Fibroblast of the conjunctiva (primary cell): ENCODE data around the gene SLC2A6.

Source experiments
- DNase-seq: peaks from one replicate; pipeline ENCODE4 v3.0.0-alpha.2; 2010; ENCODE audit warnings: low read depth

SLC2A6 gene

DNA sequence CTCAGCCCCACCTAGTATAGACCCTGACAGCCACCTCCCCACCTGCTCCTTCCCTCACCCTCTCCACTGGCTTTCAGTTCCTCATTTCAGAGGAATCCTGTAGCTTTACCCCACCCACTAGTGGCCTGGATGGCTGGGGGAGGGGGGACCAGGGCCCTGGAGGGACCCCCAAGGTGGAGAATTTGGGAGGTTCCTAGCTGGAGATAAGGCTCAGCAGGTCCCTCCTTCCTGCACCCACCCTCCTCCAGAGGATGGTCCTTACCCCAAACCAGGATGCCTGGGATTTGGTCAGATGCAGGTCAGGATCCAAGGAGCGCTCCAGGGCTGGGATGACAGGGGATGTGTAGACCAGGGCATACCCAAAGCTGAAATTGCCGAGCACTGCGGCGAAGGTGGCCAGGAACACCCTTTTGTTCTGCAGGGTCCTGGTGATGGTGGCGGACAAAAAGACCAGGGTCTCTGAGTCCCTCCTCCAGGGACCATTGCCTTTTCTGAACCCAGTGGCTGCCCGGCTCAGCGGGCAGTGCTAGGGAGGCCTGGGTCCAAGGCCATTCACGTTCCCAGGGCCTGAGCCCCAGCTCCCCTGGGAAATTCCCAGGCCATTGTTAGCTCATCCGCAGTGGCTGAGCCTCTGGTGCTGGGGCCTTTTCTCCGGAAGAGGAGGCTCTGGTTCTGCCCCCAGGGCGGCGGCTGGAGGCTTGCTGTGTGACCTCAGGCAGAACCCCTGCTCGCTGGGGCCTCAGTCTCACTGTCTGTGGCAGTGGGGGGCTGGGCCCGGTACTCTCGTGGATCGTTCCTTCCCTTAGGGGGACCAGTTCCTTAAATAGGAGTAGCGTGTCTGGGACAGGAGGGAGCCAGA, 678 bp downstream of the SLC2A6 start:
- DNase-seq = no peak

GRCh38 chr9:133477461-133477860, 1.4 kb downstream of the SLC2A6 start:
- DNase-seq = no peak

DNA sequence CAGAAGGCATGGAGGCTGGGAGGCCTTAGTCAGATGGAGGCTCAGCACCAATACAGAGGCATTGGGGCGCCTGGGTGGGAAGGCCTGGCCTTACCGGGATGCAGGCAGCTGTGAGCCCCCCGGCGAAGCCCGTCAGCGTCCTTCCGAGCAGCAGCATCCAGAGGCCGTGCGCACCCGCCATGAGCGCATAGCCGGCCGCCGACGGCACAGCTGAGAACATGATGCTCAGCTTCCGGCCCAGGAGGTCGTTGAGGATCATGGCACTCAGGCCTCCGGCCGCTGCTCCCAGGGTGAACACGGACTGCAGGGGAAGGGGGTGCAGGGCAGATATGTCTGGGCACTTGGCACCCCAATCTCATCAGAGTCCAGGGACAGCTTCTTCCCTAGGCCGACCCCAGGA, 2.0 kb downstream of the SLC2A6 start:
- DNase-seq = no peak

- DNase-seq = no peak
Observed at GRCh38 chr9:133476036-133476931, 2.6 kb downstream of the SLC2A6 start.

DNA sequence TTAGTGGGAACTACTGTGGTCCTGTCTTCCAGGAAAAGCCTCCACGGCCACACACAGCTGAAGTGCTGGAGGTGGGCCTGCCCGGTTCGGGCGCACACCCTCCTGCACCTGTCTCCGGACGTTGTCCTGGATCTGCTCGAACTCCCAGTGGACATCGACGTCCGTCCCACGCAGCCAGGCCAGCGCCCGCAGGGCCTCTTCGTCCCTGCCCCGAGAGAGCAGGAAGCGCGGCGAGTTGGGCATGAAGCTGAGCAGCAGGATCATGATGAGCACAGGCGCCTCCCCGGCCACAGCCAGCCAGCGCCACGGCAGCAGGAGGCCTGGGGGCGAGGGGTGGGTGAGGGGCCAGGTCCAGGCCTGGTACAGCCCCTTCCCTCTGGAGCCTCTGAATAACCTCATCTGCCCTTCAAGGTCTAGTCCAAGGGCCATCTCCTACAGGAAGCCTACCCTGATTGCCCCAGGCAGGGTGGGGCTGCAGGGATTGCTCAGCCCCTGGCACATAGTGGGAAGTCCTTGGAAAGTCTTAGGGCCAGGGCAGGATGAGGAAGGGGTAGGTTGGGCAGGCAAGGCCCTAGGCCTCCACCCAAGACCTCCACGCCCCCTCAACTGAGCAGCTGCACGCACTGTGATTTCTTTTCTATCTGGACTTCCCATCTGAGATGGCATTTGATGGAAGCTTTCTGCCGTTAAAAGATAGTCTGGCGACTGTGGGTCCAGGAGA, 3.4 kb downstream of the SLC2A6 start:
- DNase-seq = no peak

GRCh38 chr9:133474853-133475252, 4.0 kb downstream of the SLC2A6 start:
- DNase-seq = no peak

GRCh38 chr9:133474215-133474614, 4.7 kb downstream of the SLC2A6 start:
- DNase-seq = no peak

- DNase-seq = no peak
Observed at GRCh38 chr9:133473743-133474142, 5.2 kb downstream of the SLC2A6 start.

DNA sequence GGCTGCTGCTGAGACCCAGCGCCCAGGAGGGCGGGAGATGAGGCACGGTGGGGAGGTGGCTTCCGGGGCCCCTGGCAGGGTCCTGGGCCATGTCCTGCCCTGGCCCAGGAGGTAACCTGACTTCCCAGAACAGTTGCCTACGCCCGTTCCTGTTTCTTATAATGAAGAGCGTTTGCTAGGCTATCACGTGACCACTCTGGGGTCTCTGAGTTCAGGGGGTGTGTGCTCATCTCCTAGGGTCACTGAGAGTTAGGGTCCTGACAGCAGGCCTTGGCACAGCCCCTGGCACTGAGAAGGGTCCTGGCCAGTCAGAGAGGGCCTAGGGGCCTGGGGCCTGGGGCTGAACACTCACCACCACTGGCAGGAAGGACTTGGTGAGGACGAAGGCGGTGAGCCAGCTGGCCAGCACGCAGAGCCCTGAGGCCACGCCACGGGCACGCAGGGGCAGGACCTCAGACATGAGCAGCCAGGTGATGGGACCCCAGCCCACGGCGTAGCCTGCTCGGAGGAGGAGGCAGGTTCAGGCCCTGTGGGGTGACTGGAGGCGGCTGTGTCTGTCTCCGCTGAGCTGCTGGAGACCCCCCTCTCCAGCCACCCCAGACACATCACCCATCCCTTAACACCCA, 6.0 kb downstream of the SLC2A6 start:
- DNase-seq = no peak

GRCh38 chr9:133472277-133472645, 6.6 kb downstream of the SLC2A6 start:
- no peak for DNase-seq

DNA sequence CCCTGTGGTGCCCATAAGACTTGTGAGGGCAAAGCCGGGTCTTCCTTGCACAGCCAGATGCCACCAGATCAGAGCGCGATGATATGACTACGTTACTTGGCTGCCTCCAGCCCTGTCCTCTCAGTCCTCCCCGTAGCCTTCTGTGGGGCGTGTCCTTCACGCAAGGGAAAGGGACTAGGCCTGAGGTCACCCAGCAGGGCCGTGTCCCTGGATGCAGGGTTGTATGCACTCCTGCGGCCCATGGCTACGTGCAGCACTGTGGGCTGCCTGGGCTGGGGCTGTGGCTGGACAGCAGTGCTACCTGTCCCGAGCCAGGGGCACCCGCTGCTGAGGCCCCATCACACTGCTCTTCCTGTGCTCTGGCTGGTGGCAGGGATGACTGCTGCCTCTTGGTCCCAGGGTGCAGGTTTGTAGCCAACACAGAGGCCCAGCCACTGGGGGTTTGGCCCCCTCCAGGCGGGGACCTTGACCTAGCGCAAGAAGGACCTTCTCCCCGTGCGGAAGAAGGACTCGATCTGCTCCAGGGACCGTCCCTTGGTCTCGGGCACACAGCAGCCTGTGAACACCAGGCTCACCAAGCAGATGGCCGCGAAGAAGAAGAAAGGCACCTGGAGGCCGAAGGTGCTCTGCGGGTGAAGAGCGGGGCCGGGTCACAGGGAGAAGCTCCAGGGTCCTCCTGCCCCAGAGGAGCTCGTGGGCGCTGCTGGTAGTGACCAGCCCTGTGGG, 7.2 kb downstream of the SLC2A6 start:
- DNase-seq = no peak

DNA sequence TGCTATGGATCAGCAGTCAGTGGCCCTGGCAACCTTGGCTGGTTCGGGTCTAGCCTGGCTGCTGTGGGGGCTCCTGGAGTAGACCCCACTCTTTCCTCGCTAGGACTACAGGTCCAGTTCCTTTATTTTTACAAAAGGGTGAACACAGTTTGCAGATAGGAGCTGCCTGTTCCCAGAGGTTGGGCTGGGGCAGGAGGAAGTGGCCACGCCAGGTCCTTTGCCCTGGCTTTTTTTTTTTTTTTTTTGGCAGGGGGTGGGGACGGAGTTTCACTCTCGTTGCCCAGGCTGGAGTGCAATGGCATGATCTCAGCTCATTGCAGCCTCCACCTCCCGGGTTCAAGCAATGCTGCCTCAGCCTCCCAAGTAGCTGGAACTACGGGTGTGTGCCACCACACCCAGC, 7.9 kb downstream of the SLC2A6 start:
- no peak for DNase-seq

DNA sequence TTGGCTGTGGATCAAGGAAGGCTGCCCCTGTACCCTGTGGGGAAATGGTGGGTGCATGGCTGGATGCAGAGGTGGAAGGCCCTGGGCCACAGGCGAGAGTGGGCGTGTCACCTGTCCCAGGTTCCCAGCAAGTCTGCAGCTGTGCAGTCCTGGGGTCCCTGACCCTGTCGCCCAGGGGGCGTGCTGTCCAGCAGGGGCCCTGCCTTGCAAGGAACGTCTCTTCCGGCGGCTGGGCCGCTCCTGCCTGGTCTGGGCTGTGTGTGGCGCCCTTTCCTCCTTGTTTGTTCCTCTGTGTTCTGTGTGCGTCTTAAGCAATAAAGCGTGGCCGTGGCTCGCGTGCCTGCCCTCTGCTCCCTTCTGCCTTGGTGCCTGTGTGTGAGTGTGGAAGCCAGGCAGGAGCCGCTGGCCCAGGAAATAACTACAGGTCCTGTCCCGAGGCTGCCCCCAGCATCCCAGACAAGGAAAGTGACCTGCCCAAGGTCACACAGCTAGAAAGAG, 8.4 kb downstream of the SLC2A6 start:
- DNase-seq = no peak

GRCh38 chr9:133468777-133469421, 10.0 kb downstream of the SLC2A6 start:
- no peak for DNase-seq

- no peak for DNase-seq
Observed at GRCh38 chr9:133468374-133468773, 10.5 kb downstream of the SLC2A6 start.

GRCh38 chr9:133467101-133467500, 11.8 kb downstream of the SLC2A6 start:
- DNase-seq = no peak

DNA sequence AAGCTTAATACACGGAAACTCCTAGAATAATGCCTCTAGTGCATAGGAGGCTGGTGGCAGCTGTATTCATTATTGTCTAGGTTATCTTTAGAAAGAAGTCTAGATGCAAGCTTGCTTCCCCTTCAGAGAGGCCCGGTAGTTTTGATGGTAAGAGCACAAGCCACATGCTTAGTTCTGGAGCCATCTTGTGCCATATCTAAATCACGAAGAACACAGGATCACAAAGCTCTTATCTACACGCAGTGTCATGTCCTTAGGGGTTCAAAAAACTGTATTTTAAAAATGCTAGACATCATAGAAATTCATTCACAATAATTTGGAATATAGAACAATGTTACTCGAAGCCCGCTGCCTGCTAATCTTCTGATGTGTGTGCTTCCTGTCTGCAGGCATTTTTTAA, 12.9 kb downstream of the SLC2A6 start:
- DNase-seq = no peak

GRCh38 chr9:133464638-133465037, 14.3 kb downstream of the SLC2A6 start:
- no peak for DNase-seq

DNA sequence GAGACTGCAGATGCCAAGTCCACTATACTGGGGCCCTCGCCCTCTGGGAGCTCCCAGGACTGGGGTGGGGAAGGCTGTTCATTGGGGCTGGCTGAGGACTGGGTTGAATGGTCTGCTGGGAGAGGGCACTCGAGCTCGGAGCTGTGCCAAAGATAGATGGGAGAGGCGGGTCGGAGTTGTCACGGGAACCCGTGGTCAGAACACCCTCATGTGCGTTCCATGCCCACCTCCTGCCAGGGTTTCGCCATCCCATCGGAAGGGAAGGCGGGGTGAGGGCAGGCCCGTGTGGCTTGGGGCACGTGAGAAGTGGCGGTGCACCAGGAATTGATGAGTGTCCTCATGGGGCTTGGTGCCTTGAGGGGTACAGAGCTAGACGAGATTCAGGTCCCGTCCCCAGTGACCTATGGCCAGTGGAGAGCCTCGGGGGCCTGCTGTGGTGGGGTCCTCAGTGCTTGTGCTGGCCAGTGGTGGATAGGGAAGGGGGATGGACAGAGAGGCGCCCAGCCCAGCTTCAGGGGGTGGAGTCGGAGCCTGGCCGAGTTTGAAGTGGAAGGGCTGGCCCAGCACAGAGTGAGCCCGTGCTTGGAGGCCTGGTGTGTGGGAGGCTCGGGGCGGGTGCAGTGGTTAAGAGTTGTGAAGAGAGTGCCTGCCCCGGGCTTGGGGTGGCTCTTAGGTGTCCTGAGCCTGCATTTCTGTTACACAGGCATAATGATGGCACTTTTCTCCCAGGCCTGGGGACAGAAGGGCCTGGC, 14.9 kb downstream of the SLC2A6 start:
- no peak for DNase-seq
